Measurements from ENCODE around the gene RSRC1. TPM values are rescaled to one million over a fixed set of nuclear protein-coding genes. Genes with fewer than 3 reads are reported as not detected.
"Not testable (repeated sequence)": the region's sequence is repeated elsewhere in the genome, so short reads cannot be mapped to it uniquely, and the experiment has no call there.

Gene RSRC1
- total and polyA plus RNA-seq, 11 donors = 9.5 to 24.9 (median 21.3) TPM

- TF ChIP-seq POLR2A (IDR thresholded peaks at IDR 0.05) = no peak
- TF ChIP-seq CTCF (IDR thresholded peaks at IDR 0.05) = no peak
- ATAC-seq (no peak), DNase-seq (no peak)
- H3K27ac ChIP-seq = no peak overlapping the region
- no peaks in the 10 kb centered on the region for H3K36me3 ChIP-seq
- H3K9me3 ChIP-seq = no peaks in the 10 kb centered on the region
- WGBS, 4 donors = 75 to 94% (median 88%) methylated on average over 1 of the region's 1 CpG
- H3K4me1 ChIP-seq = no peaks in the 10 kb centered on the region
- intact Hi-C loops (cut with DNase I) = no loop called here
- H3K27me3 ChIP-seq = no peaks in the 10 kb centered on the region
- H3K4me3 ChIP-seq = no peak overlapping the region
These were observed 294.3 kb downstream of the RSRC1 start for GRCh38 chr3:158404131-158404718.

- Histone ChIP-seq H3K4me1 (no peaks in the 10 kb centered on the region), H3K27me3 (no peaks in the 10 kb centered on the region), H3K4me3 (no peak overlapping the region), H3K9me3 (no peaks in the 10 kb centered on the region), H3K36me3 (no peaks in the 10 kb centered on the region), H3K27ac (no peak overlapping the region)
- 90 to 96% (median 95%) methylated on average over 2 of the region's 2 CpGs for WGBS, 4 donors
- intact Hi-C loops (cut with DNase I) = no loop called here
- TF ChIP-seq CTCF (IDR thresholded peaks at IDR 0.05) (no peak), POLR2A (IDR thresholded peaks at IDR 0.05) (no peak)
- DNase-seq = no peak
- no peak for ATAC-seq
These were observed 295.6 kb downstream of the RSRC1 start for GRCh38 chr3:158405507-158405906.

GRCh38 chr3:158407844-158408517, 298.1 kb downstream of the RSRC1 start:
- Histone ChIP-seq H3K27ac (no peak overlapping the region), H3K36me3 (no peaks in the 10 kb centered on the region), H3K9me3 (peaks cover 0 to 14% (median 0%) of the 10 kb centered on the region in 12 donors), H3K4me3 (no peak overlapping the region), H3K4me1 (no peaks in the 10 kb centered on the region), H3K27me3 (no peaks in the 10 kb centered on the region)
- no peak for DNase-seq
- intact Hi-C loops (cut with DNase I) = no loop called here
- TF ChIP-seq POLR2A (IDR thresholded peaks at IDR 0.05) = no peak
- TF ChIP-seq CTCF (IDR thresholded peaks at IDR 0.05) = no peak
- ATAC-seq = no peak
- 65 to 68% (median 67%) methylated on average over 4 of the region's 4 CpGs for WGBS, 4 donors

- H3K27me3 ChIP-seq; ATAC-seq; H3K4me1 ChIP-seq; H3K4me3 ChIP-seq; H3K36me3 ChIP-seq; intact Hi-C loops (cut with DNase I); H3K27ac ChIP-seq; DNase-seq: not testable (repeated sequence)
- 86 to 88% (median 87%) methylated on average over 5 of the region's 5 CpGs for WGBS, 4 donors
- H3K9me3 ChIP-seq = peaks cover 0 to 16% (median 0%) of the 10 kb centered on the region in 12 donors
These were observed 298.6 kb downstream of the RSRC1 start for GRCh38 chr3:158408518-158408897.
